NCI-H1417 treated with DMSO at 0.1 percent for 48 hours (cell line): Measurements from ENCODE around the gene HS3ST5.

Source experiments
- DNase-seq: peaks from one replicate; lab custom pipeline; 2025; lab: John Stamatoyannopoulos, UW

HS3ST5 gene, protein sequence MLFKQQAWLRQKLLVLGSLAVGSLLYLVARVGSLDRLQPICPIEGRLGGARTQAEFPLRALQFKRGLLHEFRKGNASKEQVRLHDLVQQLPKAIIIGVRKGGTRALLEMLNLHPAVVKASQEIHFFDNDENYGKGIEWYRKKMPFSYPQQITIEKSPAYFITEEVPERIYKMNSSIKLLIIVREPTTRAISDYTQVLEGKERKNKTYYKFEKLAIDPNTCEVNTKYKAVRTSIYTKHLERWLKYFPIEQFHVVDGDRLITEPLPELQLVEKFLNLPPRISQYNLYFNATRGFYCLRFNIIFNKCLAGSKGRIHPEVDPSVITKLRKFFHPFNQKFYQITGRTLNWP

DNA sequence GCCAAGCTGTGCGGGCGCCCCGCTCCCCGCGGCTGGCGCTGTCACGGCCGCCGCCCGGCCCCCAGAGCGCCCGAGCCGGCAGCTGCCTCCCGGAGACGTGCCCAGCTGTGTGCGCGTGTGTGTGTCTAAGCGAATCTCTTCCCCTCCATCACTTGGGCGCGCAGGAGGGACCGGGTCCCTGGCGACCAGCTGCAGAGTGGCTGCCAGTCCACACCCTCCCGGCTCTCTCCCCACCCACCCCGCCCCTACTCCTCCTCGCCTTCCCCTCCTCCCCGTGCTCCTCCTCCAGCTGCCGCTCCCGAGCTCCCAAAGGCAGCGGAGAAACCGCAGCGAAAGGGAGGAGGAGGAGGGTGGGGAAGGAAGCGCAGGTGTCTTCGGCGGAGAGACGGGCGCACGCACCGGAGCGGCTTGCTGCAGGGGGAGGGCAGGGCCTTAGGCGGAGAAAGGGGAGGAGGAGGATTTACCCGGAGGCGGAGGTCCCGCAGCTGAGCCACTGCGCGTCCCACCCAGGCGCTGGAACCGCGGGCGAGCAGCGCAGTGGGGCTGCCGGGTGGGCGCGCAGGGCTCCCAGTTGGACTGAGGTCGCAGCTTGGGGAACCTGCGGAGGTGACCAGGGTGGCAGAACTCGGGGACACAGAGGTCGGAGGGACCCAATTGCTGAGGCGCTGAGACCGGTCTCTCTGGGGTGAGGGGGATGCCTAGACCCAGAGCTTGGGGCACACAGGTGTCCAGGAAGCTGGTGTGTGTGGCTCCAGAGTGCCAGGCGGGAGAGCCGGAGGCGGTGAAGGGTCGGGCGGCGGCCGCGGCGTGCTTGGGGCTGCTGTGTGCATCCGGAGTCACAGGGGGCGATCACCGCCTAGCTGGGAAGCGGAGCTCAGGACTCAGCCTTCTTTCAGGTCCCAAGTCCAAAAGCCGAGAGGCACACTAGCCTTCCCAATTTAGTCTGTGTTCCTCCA is at the start of gene HS3ST5:
HS3ST5 (minus strand) TSS at position 198 of the 956 bp plus-strand sequence. CDS start 280,178 bp downstream, outside the sequence.
- DNase-seq: no peak

DNA sequence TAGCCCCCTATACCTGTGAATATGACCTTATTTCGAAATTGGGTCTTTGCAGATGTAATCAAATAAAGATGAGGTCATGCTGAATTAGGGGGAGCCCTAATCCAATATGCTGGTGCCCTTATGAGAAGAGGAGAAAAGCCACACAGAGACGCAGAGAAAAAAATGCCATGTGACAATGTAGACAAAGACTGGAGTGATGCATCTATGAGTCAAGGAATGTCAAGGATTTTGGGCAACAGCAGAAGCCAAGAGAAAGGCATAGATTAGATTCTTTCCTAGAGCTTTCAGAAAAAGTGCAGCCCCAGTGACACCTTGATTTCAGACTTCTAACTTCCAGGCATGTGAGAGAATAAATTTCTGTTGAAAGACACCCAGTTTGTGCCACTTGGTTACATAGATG is 47.4 kb upstream of the HS3ST5 start:
- DNase-seq: no peak

GRCh38 chr6:114389111-114389510 is 46.3 kb upstream of the HS3ST5 start:
- no peak for DNase-seq

DNA sequence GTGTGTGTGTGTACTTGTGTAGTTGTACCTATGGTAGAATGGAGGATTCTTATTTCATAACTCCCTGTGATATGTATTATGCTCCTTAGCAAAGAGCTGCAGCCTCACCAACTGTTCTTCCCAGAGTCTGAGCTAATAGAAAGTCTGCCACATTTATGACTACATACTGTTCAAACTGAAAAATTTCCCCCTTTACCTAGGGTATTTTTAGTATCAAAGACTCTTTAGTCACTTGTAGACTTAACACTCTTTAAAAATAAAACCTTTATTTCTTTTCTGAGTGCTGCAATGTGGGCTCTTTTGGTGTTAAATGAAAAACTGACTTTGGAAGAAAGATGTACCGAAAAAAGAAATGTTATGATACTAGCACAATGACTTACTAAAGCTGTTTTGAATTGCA is 39.6 kb upstream of the HS3ST5 start:
- no peak for DNase-seq

GRCh38 chr6:114377881-114378280 is 35.1 kb upstream of the HS3ST5 start:
- DNase-seq: no peak

DNA sequence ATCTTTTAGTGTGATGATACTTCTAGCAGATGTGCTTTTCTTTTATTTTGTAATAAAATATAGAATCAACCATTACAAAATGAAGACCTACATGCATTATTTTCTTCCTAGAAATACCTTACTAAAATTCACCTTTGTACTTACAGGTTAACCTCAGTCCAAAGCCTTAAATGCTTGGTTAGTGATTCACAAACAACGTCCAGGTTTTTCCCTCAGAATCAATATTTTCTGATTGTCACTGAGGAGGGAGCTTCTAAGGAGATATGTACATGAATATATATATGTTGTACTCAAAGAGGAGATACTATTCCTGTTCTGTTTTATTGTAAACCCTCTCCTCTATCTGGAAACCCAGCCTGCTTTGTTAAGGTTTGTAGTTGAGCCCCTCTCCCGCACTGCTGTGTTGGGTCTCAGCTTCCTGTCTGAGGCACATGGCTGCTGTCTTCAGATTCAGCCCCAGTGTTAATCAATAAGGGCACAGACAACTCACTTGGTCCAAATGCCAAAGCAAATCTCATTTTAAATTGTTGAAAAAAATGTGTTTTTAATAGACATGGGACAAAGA is 33.9 kb upstream of the HS3ST5 start:
- DNase-seq: no peak

DNA sequence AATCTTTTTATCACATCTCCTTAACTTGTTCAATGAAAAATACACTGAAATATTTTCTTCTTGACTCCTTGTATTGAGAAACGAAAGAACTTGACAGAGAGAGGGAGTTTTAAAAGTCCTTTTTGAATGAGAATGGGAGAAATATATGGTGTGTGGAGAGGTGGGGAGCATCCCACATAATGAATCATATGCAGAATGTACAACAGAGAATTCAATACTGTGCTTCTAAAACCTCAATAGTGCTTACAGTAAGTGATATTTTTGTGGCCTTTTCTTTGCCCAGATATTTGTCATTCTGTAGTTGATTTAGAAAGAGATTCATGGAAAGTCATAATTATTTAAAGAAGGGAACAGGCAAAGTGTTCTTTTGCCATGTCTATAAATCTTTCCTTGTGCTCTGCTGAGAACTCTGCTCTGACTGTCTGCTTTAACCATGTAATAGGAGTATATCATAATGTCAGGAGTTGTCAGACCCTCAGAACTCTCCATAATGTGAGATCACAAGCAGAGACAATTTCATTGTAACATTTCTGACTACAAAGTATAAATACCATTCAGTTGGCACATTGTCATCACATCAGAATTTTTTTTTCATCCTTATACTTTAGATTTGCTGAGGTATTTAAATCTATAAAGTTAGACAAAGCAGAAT is 32.8 kb upstream of the HS3ST5 start:
- no peak for DNase-seq

GRCh38 chr6:114367315-114367961 is 24.6 kb upstream of the HS3ST5 start:
- no peak for DNase-seq

DNA sequence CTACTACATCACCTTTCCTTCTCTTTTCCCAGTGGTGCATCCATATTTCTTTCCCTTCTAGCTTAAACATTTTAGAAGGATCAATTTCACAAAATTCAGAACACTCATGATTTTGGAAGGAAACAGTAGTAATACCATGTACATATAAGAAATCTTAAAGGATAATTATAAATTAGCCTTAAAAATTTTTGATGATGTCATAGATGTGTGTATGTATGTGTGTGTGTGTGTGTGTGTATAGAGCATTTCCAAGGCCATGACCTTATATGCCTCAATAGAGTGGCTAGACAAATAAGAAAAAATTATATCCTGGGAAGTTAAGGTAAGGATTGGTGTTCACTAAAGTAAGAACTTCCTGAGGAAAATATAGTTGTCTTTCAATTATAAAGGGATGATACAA is 24.1 kb upstream of the HS3ST5 start:
- DNase-seq: no peak

DNA sequence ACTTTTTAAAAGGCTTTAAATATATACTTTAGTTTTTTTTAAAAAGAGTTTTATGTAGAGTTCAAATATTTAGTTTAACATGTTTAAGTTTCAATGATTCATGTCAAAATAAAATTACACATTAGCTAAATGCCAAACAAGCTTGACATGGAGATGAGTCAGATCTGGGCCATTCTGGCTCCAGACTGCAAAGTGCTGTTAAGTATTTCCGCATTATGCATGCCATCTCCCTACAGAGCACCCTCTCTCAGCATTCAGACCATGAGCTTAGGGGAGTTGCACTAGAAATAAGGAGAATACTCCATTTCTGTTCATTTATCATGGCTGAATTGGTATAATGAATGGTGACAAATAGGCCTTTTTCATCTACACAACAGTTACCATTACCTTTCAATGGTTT is 21.5 kb upstream of the HS3ST5 start:
- no peak for DNase-seq

DNA sequence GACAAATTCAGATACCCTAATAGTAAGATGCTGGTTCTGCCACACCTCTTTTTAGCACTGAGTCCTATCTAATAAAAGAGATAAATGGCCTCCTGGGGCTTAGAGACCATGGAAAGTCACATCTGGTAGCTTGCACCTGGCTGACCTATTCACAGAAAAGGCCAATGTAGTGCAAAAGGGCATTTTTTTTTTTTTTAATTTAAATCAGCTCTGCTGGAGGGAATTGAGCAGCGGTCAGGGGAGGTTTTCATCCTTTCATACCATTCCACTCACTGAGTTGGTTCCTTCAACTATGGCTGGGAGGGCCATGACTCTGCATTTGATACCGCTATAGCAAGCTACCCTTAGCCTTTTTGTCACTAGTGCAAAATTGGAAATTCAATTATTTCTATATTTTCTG is 20.1 kb upstream of the HS3ST5 start:
- no peak for DNase-seq

GRCh38 chr6:114362396-114362795 is 19.6 kb upstream of the HS3ST5 start:
- no peak for DNase-seq

- DNase-seq: no peak
Measured at GRCh38 chr6:114361036-114361435, 18.2 kb upstream of the HS3ST5 start.

- no peak for DNase-seq
Measured at GRCh38 chr6:114355300-114355699, 12.5 kb upstream of the HS3ST5 start.

GRCh38 chr6:114354482-114354881 is 11.7 kb upstream of the HS3ST5 start:
- no peak for DNase-seq

DNA sequence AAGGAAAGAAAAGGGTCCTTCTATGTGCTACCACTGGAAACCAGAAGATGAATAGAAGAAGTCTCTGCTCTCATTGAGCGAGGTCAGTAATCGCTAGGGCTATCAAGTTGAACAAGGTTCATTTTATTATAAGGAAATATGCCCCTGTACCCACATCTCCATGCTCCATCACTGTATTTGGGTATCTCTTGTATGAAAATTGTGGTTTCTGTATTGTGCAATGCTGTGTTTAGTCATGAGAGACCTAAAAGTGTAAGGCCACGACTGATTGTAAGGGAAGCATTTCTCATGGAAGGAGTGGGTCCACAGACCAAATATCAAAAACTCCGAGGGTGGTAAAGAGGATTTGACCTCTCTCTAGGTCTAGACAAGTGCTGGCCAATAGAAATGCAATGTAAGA is 3.6 kb upstream of the HS3ST5 start:
- no peak for DNase-seq

- no peak for DNase-seq
Measured at GRCh38 chr6:114344971-114345275, 2.1 kb upstream of the HS3ST5 start.

DNA sequence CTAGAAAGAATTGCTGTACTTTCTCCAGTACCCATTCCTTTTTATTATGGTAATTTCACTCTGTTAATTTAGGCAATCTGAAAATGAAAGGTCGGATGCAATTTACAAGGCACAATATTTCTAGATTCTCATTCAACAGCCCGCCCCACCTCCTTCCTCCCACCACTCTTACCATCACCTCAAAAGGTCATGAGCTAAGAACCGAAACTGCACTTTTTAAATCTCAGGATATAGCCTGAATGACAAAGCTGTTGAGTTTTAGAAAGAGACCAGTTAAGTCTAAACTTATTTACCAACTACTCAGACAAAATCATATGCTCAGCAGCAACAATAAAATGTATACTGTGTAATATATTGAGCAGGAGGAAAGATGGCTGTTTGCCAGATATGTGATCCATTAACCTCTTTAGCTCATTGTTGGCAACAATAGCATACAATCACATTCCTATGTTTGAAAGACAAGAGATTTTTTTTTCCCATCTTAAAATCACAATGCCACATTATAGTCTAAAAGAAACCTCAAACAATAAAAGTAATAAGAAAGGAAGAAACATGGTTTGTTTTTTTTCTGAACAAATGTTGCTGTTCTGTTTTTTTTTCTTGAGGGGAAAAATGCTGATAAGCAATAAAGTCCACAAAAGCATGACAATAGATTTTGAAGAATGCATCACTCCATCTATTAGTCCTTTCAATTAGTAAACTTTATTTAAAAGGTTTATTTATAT is 1.6 kb upstream of the HS3ST5 start:
- DNase-seq: no peak

GRCh38 chr6:114343782-114344144 is 940 bp upstream of the HS3ST5 start:
- no peak for DNase-seq

DNA sequence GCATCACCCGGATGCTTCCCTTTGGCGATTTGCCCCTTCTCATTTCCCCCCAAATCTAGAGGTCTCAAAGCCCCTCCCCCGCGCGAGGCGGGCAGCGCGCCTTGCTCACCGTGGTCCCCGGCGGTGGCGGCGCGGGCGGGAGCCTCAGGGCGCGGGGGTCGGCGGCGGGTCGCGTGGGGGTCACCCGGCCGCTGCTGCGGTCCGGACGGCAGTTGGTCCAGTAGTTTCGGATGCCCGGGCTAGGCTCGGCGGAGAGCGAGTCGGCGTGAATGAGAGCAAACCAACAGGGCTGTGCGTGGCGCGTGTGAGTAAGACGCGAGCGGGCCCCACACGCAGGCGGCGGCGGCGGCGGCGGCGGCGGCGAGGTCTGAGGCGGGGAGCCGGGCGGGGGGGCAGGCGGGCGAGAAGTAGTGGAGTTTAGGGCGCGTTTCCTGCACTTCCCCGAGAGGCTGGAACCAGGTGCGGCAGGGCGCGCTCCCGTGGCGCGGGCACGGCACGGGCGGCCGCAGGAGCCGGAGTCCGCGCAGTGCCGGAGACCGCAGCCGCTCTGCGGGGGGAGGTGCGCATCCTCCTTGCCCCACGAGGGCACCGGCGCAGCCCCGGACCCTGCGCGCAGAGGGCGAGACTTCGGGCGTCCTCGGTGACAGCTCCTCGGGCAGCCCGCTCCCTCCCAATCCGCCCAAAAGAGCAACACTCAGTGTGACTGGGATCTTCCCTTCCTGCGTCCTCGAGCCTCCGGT is 567 bp downstream of the HS3ST5 start:
- no peak for DNase-seq

- no peak for DNase-seq
Measured at GRCh38 chr6:114339706-114340105, 3.1 kb downstream of the HS3ST5 start.
